Occipital lobe (tissue), 2 donors: Measurements from ENCODE around the gene ZNF274. TPM values are rescaled to one million over a fixed set of nuclear protein-coding genes. Genes with fewer than 3 reads are reported as not detected.
A peak's percentile ranks its signal among the peaks of the same experiment; 100 is the strongest.
"Not testable (repeated sequence)": the region's sequence is repeated elsewhere in the genome, so short reads cannot be mapped to it uniquely, and the experiment has no call there.

Experiments
- DNase-seq: peaks from one replicate; lab custom pipeline; 2025; lab: John Stamatoyannopoulos, UW
- total RNA-seq: library from RNA; depleted of rRNA; stranded (reverse); fragments of >200 nt; gene quantifications from one replicate; pipeline ENCODE4 v1.2.3, GENCODE V29; 2014

Gene ZNF274
- total RNA-seq = 25.1 TPM

GRCh38 chr19:58182989-58183816, at the start of gene ZNF274:
ZNF274 (plus strand) TSS chr19:58183061; CDS start chr19:58183966, 905 bp downstream.
- DNase-seq = peak; percentile 84

GRCh38 chr19:58134244-58134643, 48.6 kb upstream of the ZNF274 start:
- DNase-seq = no peak

GRCh38 chr19:58145849-58146248, 37.0 kb upstream of the ZNF274 start:
- no peak for DNase-seq

GRCh38 chr19:58147475-58147874, 35.4 kb upstream of the ZNF274 start:
- not testable (repeated sequence) for DNase-seq

GRCh38 chr19:58150328-58150921, 32.4 kb upstream of the ZNF274 start, which contains the start of gene ZNF329:
ZNF329 (minus strand) TSS chr19:58150789; CDS start chr19:58129503, 21,286 bp downstream.
- peak; percentile 68 for DNase-seq

GRCh38 chr19:58153386-58153785, 29.5 kb upstream of the ZNF274 start:
- no peak for DNase-seq

GRCh38 chr19:58154287-58154678, 28.6 kb upstream of the ZNF274 start:
- no peak for DNase-seq

GRCh38 chr19:58154679-58155648, 27.9 kb upstream of the ZNF274 start:
- DNase-seq = peak; percentile 85

GRCh38 chr19:58157045-58157728, 25.7 kb upstream of the ZNF274 start:
- DNase-seq = no peak

GRCh38 chr19:58166268-58166667, 16.6 kb upstream of the ZNF274 start:
- DNase-seq = no peak

GRCh38 chr19:58166708-58167280, 16.1 kb upstream of the ZNF274 start:
- no peak for DNase-seq

GRCh38 chr19:58170860-58171259, 12.0 kb upstream of the ZNF274 start:
- DNase-seq = no peak

- DNase-seq = no peak
Measured at GRCh38 chr19:58181902-58182576, 822 bp upstream of the ZNF274 start.

- no peak for DNase-seq
Measured at GRCh38 chr19:58182577-58182988, 278 bp upstream of the ZNF274 start.

- DNase-seq = no peak
Measured at GRCh38 chr19:58183817-58184215, 955 bp downstream of the ZNF274 start.

- no peak for DNase-seq
Measured at GRCh38 chr19:58196901-58197616, 14.2 kb downstream of the ZNF274 start.

- DNase-seq = no peak
Measured at GRCh38 chr19:58203814-58204475, 21.1 kb downstream of the ZNF274 start.

- DNase-seq = no peak
Measured at GRCh38 chr19:58204566-58204965, 21.7 kb downstream of the ZNF274 start.

- DNase-seq = no peak
Measured at GRCh38 chr19:58209577-58209976, 26.7 kb downstream of the ZNF274 start.
